HEK293 (cell line): Measurements from ENCODE around the gene M1AP.

ENCODE experiments used
- CTCF ChIA-PET: fragments of 350-600 bp; formaldehyde crosslinking; extraction: SDS; loops from one replicate; lab custom pipeline; 2021; ENCODE audit warnings: antibody characterized with exemption; lab: Yijun Ruan, JAX
- POLR2A ChIA-PET: fragments of 300-600 bp; formaldehyde crosslinking; extraction: SDS; loops from one replicate; lab custom pipeline; 2020; ENCODE audit warnings: antibody characterized with exemption, inconsistent platforms; lab: Yijun Ruan, JAX
- H3K27ac ChIP-seq: fragments of 200-500 bp; sonication (Bioruptor generic); 2 replicates; pipeline ENCODE4 v1.5.1; 2014; ENCODE audit warnings: low read depth, low read length, control low read depth, inconsistent platforms; ENCODE audit errors: extremely low read depth
- H3K36me3 ChIP-seq, 2 experiments: fragments of 200-500 bp in 1 of 2; sonication (Bioruptor generic) in 1 of 2; 1 replicate in 1 of 2; 2 replicates in 1 of 2; pipeline ENCODE4 v1.5.1; 2014 to 2017; ENCODE audit warnings: inconsistent platforms in 2 of 2, low read length in 2 of 2; ENCODE audit not compliant: control insufficient read depth in 2 of 2, insufficient read depth in 1 of 2
- H3K4me1 ChIP-seq: fragments of 200-500 bp; sonication (Bioruptor generic); 2 replicates; pipeline ENCODE4 v1.5.1; 2014; ENCODE audit warnings: mild to moderate bottlenecking, low read length, inconsistent platforms; ENCODE audit not compliant: control insufficient read depth, insufficient read depth
- H3K4me3 ChIP-seq: 2 replicates; pipeline ENCODE4 v1.5.1; 2011; ENCODE audit warnings: low read depth, mild to moderate bottlenecking, control low read depth, low read length, moderate library complexity
- H3K9me3 ChIP-seq: fragments of 200-500 bp; sonication (Bioruptor generic); 2 replicates; pipeline ENCODE4 v1.5.1; 2014; ENCODE audit warnings: low read depth, low read length, inconsistent platforms; ENCODE audit not compliant: control insufficient read depth, insufficient read depth
- IKZF3 ChIP-seq: fragments of 450-650 bp; IDR thresholded peaks from 2 replicates; pipeline ENCODE4 v1.5.0; 2018; ENCODE audit warnings: missing biosample characterization, mild to moderate bottlenecking, missing genetic modification characterization, moderate library complexity
- KLF1 ChIP-seq: fragments of 450-650 bp; formaldehyde crosslinking; IDR thresholded peaks from 2 replicates; pipeline ENCODE4 v1.5.1; 2016; ENCODE audit warnings: missing biosample characterization, missing genetic modification characterization
- PRDM1 ChIP-seq: fragments of 450-650 bp; formaldehyde crosslinking; IDR thresholded peaks from 2 replicates; pipeline ENCODE4; 2016; ENCODE audit warnings: missing biosample characterization, missing genetic modification characterization
- YY2 ChIP-seq: fragments of 450-650 bp; formaldehyde crosslinking; IDR thresholded peaks from 2 replicates; pipeline ENCODE4 v1.5.1; 2016; ENCODE audit warnings: missing biosample characterization, missing genetic modification characterization
- ZFP41 ChIP-seq: fragments of 450-650 bp; formaldehyde crosslinking; IDR thresholded peaks from 2 replicates; pipeline ENCODE4 v1.5.1; 2016; ENCODE audit warnings: missing biosample characterization, missing genetic modification characterization, borderline replicate concordance
- ZNF112 ChIP-seq: fragments of 450-650 bp; formaldehyde crosslinking; IDR thresholded peaks from 2 replicates; pipeline ENCODE4 v1.5.0; 2017; ENCODE audit warnings: missing biosample characterization, missing genetic modification characterization
- ZNF169 ChIP-seq: fragments of 450-650 bp; formaldehyde crosslinking; IDR thresholded peaks from 2 replicates; pipeline ENCODE4 v1.5.1; 2016; ENCODE audit warnings: missing biosample characterization, missing genetic modification characterization
- ZNF221 ChIP-seq: fragments of 450-650 bp; formaldehyde crosslinking; IDR thresholded peaks from 2 replicates; pipeline ENCODE4 v1.5.1; 2017; ENCODE audit warnings: missing biosample characterization, missing genetic modification characterization, borderline replicate concordance
- ZNF24 ChIP-seq: fragments of 450-650 bp; formaldehyde crosslinking; IDR thresholded peaks from 2 replicates; pipeline ENCODE4 v1.5.1; 2016; ENCODE audit warnings: missing biosample characterization, missing genetic modification characterization
- ZNF302 ChIP-seq: fragments of 450-650 bp; formaldehyde crosslinking; IDR thresholded peaks from 2 replicates; pipeline ENCODE4 v1.5.1; 2016; ENCODE audit warnings: missing biosample characterization, missing genetic modification characterization, low read depth
- ZNF48 ChIP-seq: fragments of 450-650 bp; formaldehyde crosslinking; IDR thresholded peaks from 2 replicates; pipeline ENCODE4 v1.5.1; 2016; ENCODE audit warnings: missing biosample characterization, missing genetic modification characterization
- ZNF510 ChIP-seq: fragments of 450-650 bp; formaldehyde crosslinking; IDR thresholded peaks from 2 replicates; pipeline ENCODE4 v1.5.1; 2018; ENCODE audit warnings: mild to moderate bottlenecking, missing genetic modification characterization, missing biosample characterization; ENCODE audit not compliant: insufficient replicate concordance
- ZNF529 ChIP-seq: fragments of 450-650 bp; formaldehyde crosslinking; IDR thresholded peaks from 2 replicates; pipeline ENCODE4 v1.5.1; 2017; ENCODE audit warnings: missing genetic modification characterization, missing biosample characterization; ENCODE audit not compliant: insufficient replicate concordance
- ZNF658 ChIP-seq: fragments of 450-650 bp; formaldehyde crosslinking; IDR thresholded peaks from 2 replicates; pipeline ENCODE4; 2016; ENCODE audit warnings: missing biosample characterization, missing genetic modification characterization
- ZNF660 ChIP-seq: fragments of 450-650 bp; IDR thresholded peaks from 2 replicates; pipeline ENCODE4 v1.5.1; 2018; ENCODE audit warnings: missing biosample characterization, mild to moderate bottlenecking, missing genetic modification characterization
- ZNF792 ChIP-seq: fragments of 450-650 bp; formaldehyde crosslinking; IDR thresholded peaks from 2 replicates; pipeline ENCODE4 v1.5.1; 2016; ENCODE audit warnings: missing biosample characterization, missing genetic modification characterization
- ZNF830 ChIP-seq: fragments of 450-650 bp; IDR thresholded peaks from 2 replicates; pipeline ENCODE4 v1.5.0; 2018; ENCODE audit warnings: missing biosample characterization, missing genetic modification characterization, low read depth, mild to moderate bottlenecking, moderate library complexity
- TF ChIP-seq, protein P1 (sequence below): IDR thresholded peaks from 2 replicates; pipeline ENCODE4 v1.6.1; 2011; ENCODE audit warnings: mild to moderate bottlenecking, low read depth, low read length, borderline replicate concordance
- TF ChIP-seq, protein P2 (sequence below): fragments of 450-650 bp; formaldehyde crosslinking; IDR thresholded peaks from 2 replicates; pipeline ENCODE4 v1.5.1; 2016; ENCODE audit warnings: missing biosample characterization, missing genetic modification characterization
- TF ChIP-seq, protein P3 (sequence below): fragments of 450-650 bp; formaldehyde crosslinking; IDR thresholded peaks from 2 replicates; pipeline ENCODE4 v1.5.1; 2017; ENCODE audit warnings: missing biosample characterization, missing genetic modification characterization
- TF ChIP-seq, protein P4 (sequence below): fragments of 450-650 bp; formaldehyde crosslinking; IDR thresholded peaks from 2 replicates; pipeline ENCODE4; 2016; ENCODE audit warnings: missing biosample characterization, missing genetic modification characterization

M1AP gene

DNA sequence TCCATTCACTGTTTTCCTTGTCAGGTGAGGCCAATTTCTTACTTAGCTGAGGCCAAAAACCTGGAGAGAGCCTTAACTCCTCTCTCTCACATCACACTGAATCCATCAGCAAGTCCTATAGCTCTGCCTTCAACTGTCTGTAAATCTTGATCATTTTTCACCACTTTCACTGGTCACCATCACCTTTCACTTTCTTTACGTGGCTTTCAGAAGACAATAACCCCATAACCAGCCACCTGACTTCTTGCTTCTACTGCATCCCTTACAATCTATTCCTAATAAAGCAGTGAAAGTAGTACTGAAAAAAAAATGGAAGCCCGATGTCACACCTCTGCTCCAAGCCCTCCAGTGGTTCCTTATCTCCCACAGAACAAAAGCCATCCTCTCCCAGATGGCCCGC lies 102.1 kb downstream of the M1AP start:
- Histone ChIP-seq H3K4me1 (no peaks in the 10 kb centered on the region), H3K36me3 (no peaks in the 10 kb centered on the region), H3K27ac (no peak overlapping the region)
- TF ChIP-seq PRDM1 (tag by site-specific recombination) (peak; percentile 96), ZNF658 (tag by site-specific recombination) (no peak), ZNF48 (tag by site-specific recombination) (no peak)
- TF ChIP-seq, all 188 proteins: peak for 1
- ChIA-PET CTCF (interaction anchor here (0.9 to 1.5 kb wide), 3 partner anchors 13 to 63 kb away, joined by 3 to 4 read pairs (median 3); partner anchors contain the start of genes CCDC142 and TTC31), POLR2A (no interaction called here)
- Histone ChIP-seq H3K4me3 (no peak overlapping the region), H3K9me3 (no peaks in the 10 kb centered on the region)

DNA sequence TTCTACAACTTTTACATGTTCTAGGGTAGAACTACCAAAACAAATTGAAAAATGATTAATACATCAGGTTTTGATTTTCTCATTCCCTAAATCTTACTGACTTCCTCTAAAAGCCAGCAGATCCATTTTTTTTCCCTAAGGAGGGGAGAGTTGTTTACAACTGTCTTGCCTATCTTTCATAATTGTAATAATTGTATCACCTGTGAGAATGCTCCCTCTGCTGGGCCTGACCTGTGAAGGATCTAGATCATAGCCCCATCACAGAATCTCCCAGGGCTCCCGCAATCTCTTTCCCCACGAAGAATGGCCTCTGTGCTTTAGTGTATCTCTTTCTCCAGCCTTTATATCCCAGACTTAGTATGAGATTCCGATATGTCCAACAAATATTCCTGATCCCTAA lies 103.5 kb downstream of the M1AP start:
- H3K4me3 ChIP-seq, result no peak overlapping the region
- TF ChIP-seq ZNF24 (tag by site-specific recombination), result no peak
- no peak for TF ChIP-seq YY2 (tag by site-specific recombination)
- no peak for TF ChIP-seq KLF1 (tag by site-specific recombination)
- TF ChIP-seq ZNF792, result no peak
- no peak for TF ChIP-seq ZNF169
- TF ChIP-seq, protein P1, sequence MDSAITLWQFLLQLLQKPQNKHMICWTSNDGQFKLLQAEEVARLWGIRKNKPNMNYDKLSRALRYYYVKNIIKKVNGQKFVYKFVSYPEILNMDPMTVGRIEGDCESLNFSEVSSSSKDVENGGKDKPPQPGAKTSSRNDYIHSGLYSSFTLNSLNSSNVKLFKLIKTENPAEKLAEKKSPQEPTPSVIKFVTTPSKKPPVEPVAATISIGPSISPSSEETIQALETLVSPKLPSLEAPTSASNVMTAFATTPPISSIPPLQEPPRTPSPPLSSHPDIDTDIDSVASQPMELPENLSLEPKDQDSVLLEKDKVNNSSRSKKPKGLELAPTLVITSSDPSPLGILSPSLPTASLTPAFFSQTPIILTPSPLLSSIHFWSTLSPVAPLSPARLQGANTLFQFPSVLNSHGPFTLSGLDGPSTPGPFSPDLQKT, result no peak
- TF ChIP-seq ZNF48 (tag by site-specific recombination), result no peak
- no peak for TF ChIP-seq ZNF221 (tag by site-specific recombination)
- no peak for TF ChIP-seq ZFP41 (tag by site-specific recombination)
- no peak for TF ChIP-seq ZNF830 (tag by site-specific recombination)
- TF ChIP-seq ZNF660, result no peak
- TF ChIP-seq IKZF3 (tag by site-specific recombination), result no peak
- TF ChIP-seq ZNF529, result no peak
- TF ChIP-seq ZNF112 (tag by site-specific recombination), result no peak
- TF ChIP-seq ZNF510 (tag by site-specific recombination), result no peak
- TF ChIP-seq, protein P2, sequence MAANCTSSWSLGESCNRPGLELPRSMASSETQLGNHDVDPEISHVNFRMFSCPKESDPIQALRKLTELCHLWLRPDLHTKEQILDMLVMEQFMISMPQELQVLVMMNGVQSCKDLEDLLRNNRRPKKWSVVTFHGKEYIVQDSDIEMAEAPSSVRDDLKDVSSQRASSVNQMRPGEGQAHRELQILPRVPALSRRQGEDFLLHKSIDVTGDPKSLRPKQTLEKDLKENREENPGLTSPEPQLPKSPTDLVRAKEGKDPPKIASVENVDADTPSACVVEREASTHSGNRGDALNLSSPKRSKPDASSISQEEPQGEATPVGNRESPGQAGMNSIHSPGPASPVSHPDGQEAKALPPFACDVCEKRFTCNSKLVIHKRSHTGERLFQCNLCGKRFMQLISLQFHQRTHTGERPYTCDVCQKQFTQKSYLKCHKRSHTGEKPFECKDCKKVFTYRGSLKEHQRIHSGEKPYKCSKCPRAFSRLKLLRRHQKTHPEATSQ (tag by site-specific recombination), result no peak
- TF ChIP-seq, protein P3, sequence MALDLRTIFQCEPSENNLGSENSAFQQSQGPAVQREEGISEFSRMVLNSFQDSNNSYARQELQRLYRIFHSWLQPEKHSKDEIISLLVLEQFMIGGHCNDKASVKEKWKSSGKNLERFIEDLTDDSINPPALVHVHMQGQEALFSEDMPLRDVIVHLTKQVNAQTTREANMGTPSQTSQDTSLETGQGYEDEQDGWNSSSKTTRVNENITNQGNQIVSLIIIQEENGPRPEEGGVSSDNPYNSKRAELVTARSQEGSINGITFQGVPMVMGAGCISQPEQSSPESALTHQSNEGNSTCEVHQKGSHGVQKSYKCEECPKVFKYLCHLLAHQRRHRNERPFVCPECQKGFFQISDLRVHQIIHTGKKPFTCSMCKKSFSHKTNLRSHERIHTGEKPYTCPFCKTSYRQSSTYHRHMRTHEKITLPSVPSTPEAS, result no peak
- TF ChIP-seq, protein P4, sequence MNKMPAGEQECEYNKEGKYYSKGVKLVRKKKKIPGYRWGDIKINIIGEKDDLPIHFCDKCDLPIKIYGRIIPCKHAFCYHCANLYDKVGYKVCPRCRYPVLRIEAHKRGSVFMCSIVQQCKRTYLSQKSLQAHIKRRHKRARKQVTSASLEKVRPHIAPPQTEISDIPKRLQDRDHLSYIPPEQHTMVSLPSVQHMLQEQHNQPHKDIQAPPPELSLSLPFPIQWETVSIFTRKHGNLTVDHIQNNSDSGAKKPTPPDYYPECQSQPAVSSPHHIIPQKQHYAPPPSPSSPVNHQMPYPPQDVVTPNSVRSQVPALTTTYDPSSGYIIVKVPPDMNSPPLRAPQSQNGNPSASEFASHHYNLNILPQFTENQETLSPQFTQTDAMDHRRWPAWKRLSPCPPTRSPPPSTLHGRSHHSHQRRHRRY (tag by site-specific recombination), result no peak
- no peak for TF ChIP-seq ZNF302
- H3K36me3 ChIP-seq, result no peaks in the 10 kb centered on the region
- H3K27ac ChIP-seq, result no peak overlapping the region
- no peaks in the 10 kb centered on the region for H3K9me3 ChIP-seq
- H3K4me1 ChIP-seq, result no peaks in the 10 kb centered on the region
- ChIA-PET POLR2A (no interaction called here), CTCF (interaction anchor here (1.4 to 2.0 kb wide), 4 partner anchors 12 to 60 kb away, joined by 3 to 8 read pairs (median 5); no protein-coding TSS in a partner anchor)
